Skeletal muscle satellite cell (primary cell): Measurements from ENCODE around the gene SNX2.
A peak's percentile ranks its signal among the peaks of the same experiment; 100 is the strongest.

Source experiments
- H3K27me3 ChIP-seq: 2 replicates; pipeline ENCODE4 v1.7.0; 2013; ENCODE audit warnings: low read length; ENCODE audit not compliant: control insufficient read depth, insufficient read depth
- H3K36me3 ChIP-seq: 2 replicates; pipeline ENCODE4 v1.7.0; 2013; ENCODE audit warnings: mild to moderate bottlenecking, control low read depth, low read length; ENCODE audit not compliant: insufficient read depth
- H3K4me1 ChIP-seq: 2 replicates; pipeline ENCODE4 v1.7.0; 2013; ENCODE audit warnings: low read length; ENCODE audit not compliant: control insufficient read depth, insufficient read depth
- H3K4me2 ChIP-seq: 2 replicates; pipeline ENCODE4 v1.7.0; 2013; ENCODE audit warnings: mild to moderate bottlenecking, low read length
- H3K4me3 ChIP-seq: 2 replicates; pipeline ENCODE4 v1.7.0; 2013; ENCODE audit warnings: low read length
- H3K9ac ChIP-seq: 2 replicates; pipeline ENCODE4 v1.7.0; 2013; ENCODE audit warnings: mild to moderate bottlenecking, low read depth, low read length, moderate library complexity
- H3K9me3 ChIP-seq: replicated peaks from 2 replicates; pipeline ENCODE4 v1.7.0; 2013; ENCODE audit warnings: mild to moderate bottlenecking, control low read depth, low read length

SNX2 gene

GRCh38 chr5:122774519-122774860 lies 390 bp upstream of the SNX2 start:
- H3K27me3 ChIP-seq: peaks cover 9% of the 10 kb centered on the region
- H3K4me3 ChIP-seq: peak overlapping the region; percentile 100
- H3K4me1 ChIP-seq: peaks cover 15% of the 10 kb centered on the region
- H3K36me3 ChIP-seq: no peaks in the 10 kb centered on the region
- H3K9ac ChIP-seq: peak overlapping the region; percentile 55
- no peaks in the 10 kb centered on the region for H3K9me3 ChIP-seq
- H3K4me2 ChIP-seq: peak overlapping the region; percentile 86

GRCh38 chr5:122775550-122776542 lies 966 bp downstream of the SNX2 start:
- H3K9me3 ChIP-seq: no peaks in the 10 kb centered on the region
- H3K27me3 ChIP-seq: no peaks in the 10 kb centered on the region
- no peaks in the 10 kb centered on the region for H3K36me3 ChIP-seq
- H3K4me1 ChIP-seq: peaks cover 15% of the 10 kb centered on the region
- H3K9ac ChIP-seq: peak overlapping the region; percentile 91
- peak overlapping the region; percentile 86 for H3K4me2 ChIP-seq
- peak overlapping the region; percentile 100 for H3K4me3 ChIP-seq

- no peak overlapping the region for H3K9ac ChIP-seq
- H3K4me3 ChIP-seq: no peak overlapping the region
Measured at GRCh38 chr5:122778157-122778556, 3.3 kb downstream of the SNX2 start.

GRCh38 chr5:122779451-122779850 lies 4.6 kb downstream of the SNX2 start:
- Histone ChIP-seq H3K4me3 (no peak overlapping the region), H3K9me3 (no peaks in the 10 kb centered on the region), H3K27me3 (no peaks in the 10 kb centered on the region), H3K4me2 (no peak overlapping the region), H3K36me3 (no peaks in the 10 kb centered on the region), H3K4me1 (peaks cover 15% of the 10 kb centered on the region), H3K9ac (no peak overlapping the region)

More at GRCh38 chr5:122778157-122778556, 3.3 kb downstream of the SNX2 start:
- H3K9me3 ChIP-seq: no peaks in the 10 kb centered on the region
- no peak overlapping the region for H3K4me2 ChIP-seq
- no peaks in the 10 kb centered on the region for H3K36me3 ChIP-seq
- H3K27me3 ChIP-seq: no peaks in the 10 kb centered on the region
- peaks cover 15% of the 10 kb centered on the region for H3K4me1 ChIP-seq

GRCh38 chr5:122780296-122780695 lies 5.4 kb downstream of the SNX2 start:
- no peaks in the 10 kb centered on the region for H3K9me3 ChIP-seq
- peaks cover 15% of the 10 kb centered on the region for H3K4me1 ChIP-seq
- H3K36me3 ChIP-seq: no peaks in the 10 kb centered on the region
- no peak overlapping the region for H3K4me2 ChIP-seq
- no peaks in the 10 kb centered on the region for H3K27me3 ChIP-seq
- no peak overlapping the region for H3K9ac ChIP-seq
- H3K4me3 ChIP-seq: no peak overlapping the region

- peaks cover 8% of the 10 kb centered on the region for H3K4me1 ChIP-seq
- no peak overlapping the region for H3K9ac ChIP-seq
- H3K27me3 ChIP-seq: no peaks in the 10 kb centered on the region
- H3K9me3 ChIP-seq: no peaks in the 10 kb centered on the region
- H3K4me3 ChIP-seq: no peak overlapping the region
- no peak overlapping the region for H3K4me2 ChIP-seq
- H3K36me3 ChIP-seq: no peaks in the 10 kb centered on the region
Measured at GRCh38 chr5:122781465-122781864, 6.6 kb downstream of the SNX2 start.

GRCh38 chr5:122785294-122785693 lies 10.4 kb downstream of the SNX2 start:
- no peaks in the 10 kb centered on the region for H3K9me3 ChIP-seq

GRCh38 chr5:122788371-122788770 lies 13.5 kb downstream of the SNX2 start:
- H3K4me1 ChIP-seq: no peaks in the 10 kb centered on the region
- no peak overlapping the region for H3K9ac ChIP-seq
- no peak overlapping the region for H3K4me2 ChIP-seq
- no peaks in the 10 kb centered on the region for H3K27me3 ChIP-seq
- H3K36me3 ChIP-seq: peaks cover 3% of the 10 kb centered on the region
- no peaks in the 10 kb centered on the region for H3K9me3 ChIP-seq
- no peak overlapping the region for H3K4me3 ChIP-seq

More at GRCh38 chr5:122785294-122785693, 10.4 kb downstream of the SNX2 start:
- Histone ChIP-seq H3K4me1 (no peaks in the 10 kb centered on the region), H3K27me3 (no peaks in the 10 kb centered on the region), H3K4me2 (no peak overlapping the region), H3K9ac (no peak overlapping the region), H3K36me3 (peaks cover 3% of the 10 kb centered on the region), H3K4me3 (no peak overlapping the region)

- H3K9ac ChIP-seq: no peak overlapping the region
- H3K4me1 ChIP-seq: no peaks in the 10 kb centered on the region
- no peak overlapping the region for H3K4me3 ChIP-seq
- H3K36me3 ChIP-seq: peaks cover 3% of the 10 kb centered on the region
- no peaks in the 10 kb centered on the region for H3K9me3 ChIP-seq
- H3K4me2 ChIP-seq: no peak overlapping the region
- no peaks in the 10 kb centered on the region for H3K27me3 ChIP-seq
Measured at GRCh38 chr5:122788996-122789395, 14.1 kb downstream of the SNX2 start.

GRCh38 chr5:122789461-122790171 lies 14.7 kb downstream of the SNX2 start:
- H3K4me2 ChIP-seq: no peak overlapping the region
- H3K27me3 ChIP-seq: no peaks in the 10 kb centered on the region
- no peak overlapping the region for H3K4me3 ChIP-seq
- no peak overlapping the region for H3K9ac ChIP-seq
- no peaks in the 10 kb centered on the region for H3K4me1 ChIP-seq
- H3K9me3 ChIP-seq: no peaks in the 10 kb centered on the region
- H3K36me3 ChIP-seq: peaks cover 3% of the 10 kb centered on the region

- Histone ChIP-seq H3K9me3 (no peaks in the 10 kb centered on the region), H3K4me1 (no peaks in the 10 kb centered on the region), H3K4me3 (no peak overlapping the region), H3K4me2 (no peak overlapping the region), H3K9ac (no peak overlapping the region), H3K36me3 (peaks cover 3% of the 10 kb centered on the region), H3K27me3 (no peaks in the 10 kb centered on the region)
Measured at GRCh38 chr5:122790354-122791103, 15.6 kb downstream of the SNX2 start.
